ENCODE data around the gene RABGAP1L. TPM values are rescaled to one million over a fixed set of nuclear protein-coding genes. Genes with fewer than 3 reads are reported as not detected.

RABGAP1L gene
- total and polyA plus RNA-seq, 2 of the 8 experiments (the other 6 are each of a cell fraction or from before 2014, with no cell fraction given): 33.3 to 156 TPM

DNA sequence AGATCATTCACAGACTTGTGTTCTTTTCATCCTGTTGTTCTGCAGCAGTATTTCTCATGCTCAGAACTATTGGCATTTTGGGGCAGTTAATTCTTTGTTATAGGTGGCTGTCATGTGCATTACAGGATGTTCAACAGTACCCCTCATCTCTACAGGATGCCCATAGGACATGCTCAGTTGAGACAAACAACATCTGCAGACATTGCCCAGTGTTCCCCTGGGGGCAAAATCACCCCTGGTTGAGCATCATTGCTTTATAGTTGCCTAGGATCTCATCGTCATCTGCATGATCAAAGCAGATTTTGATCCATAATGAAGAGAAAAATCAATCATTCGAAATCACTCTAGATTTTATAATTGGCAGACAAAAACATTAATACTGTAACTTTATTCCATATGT, 617.9 kb downstream of the RABGAP1L start:
- Histone ChIP-seq H4K91ac (replicated peaks; ENCODE audit: insufficient read length, low read length) (no peak overlapping the region), H4K20me1 (replicated peaks in 1 of 2; ENCODE audit: control insufficient read depth in 1 of 2, insufficient read depth in 2 of 2, low read length in 2 of 2) (no peaks in the 10 kb centered on the region), H3K9ac (replicated peaks in 1 of 4; ENCODE audit: extremely low read depth in 1 of 4, low read depth in 3 of 4, low read length in 3 of 4) (no peak overlapping the region), H3K23me2 (ENCODE audit: low read depth, low read length) (no peaks in the 10 kb centered on the region), H4K8ac (ENCODE audit: extremely low read depth, insufficient read depth, low read length) (no peak overlapping the region), H3K27ac (ENCODE audit: low read depth, low read length) (no peak overlapping the region), H3K27me3 (replicated peaks in 1 of 4; ENCODE audit: control insufficient read depth in 3 of 4, extremely low read depth in 1 of 4, insufficient read depth in 3 of 4, low read length in 3 of 4) (no peaks in the 10 kb centered on the region), H3K4me2 (ENCODE audit: insufficient read depth in 1 of 2, low read depth in 2 of 2, low read length in 2 of 2) (no peak overlapping the region), H2BK15ac (ENCODE audit: low read length) (no peak overlapping the region), H4K5ac (ENCODE audit: insufficient read length, low read depth, low read length) (no peak overlapping the region), H3K4me1 (replicated peaks in 1 of 4; ENCODE audit: control insufficient read depth in 3 of 4, insufficient read depth in 4 of 4, low read length in 3 of 4) (no peaks in the 10 kb centered on the region), H2BK120ac (replicated peaks; ENCODE audit: low read depth, low read length) (no peak overlapping the region), H2BK12ac (ENCODE audit: low read depth, low read length) (no peak overlapping the region), H3K23ac (ENCODE audit: insufficient read length) (no peak overlapping the region), H3K14ac (ENCODE audit: insufficient read length) (no peak overlapping the region), H2BK20ac (ENCODE audit: low read length) (no peak overlapping the region), H3K79me1 (ENCODE audit: low read depth, low read length) (no peaks in the 10 kb centered on the region), H3K36me3 (ENCODE audit: control insufficient read depth in 2 of 4, insufficient read depth in 4 of 4, low read length in 3 of 4) (no peaks in the 10 kb centered on the region), H3K56ac (replicated peaks; ENCODE audit: insufficient read length, low read depth, low read length) (no peak overlapping the region), H2BK5ac (ENCODE audit: low read depth, low read length) (no peak overlapping the region), H3K79me2 (ENCODE audit: control insufficient read depth in 1 of 2, insufficient read depth in 2 of 2, low read length in 2 of 2) (no peaks in the 10 kb centered on the region), H3K18ac (ENCODE audit: extremely low read depth, low read length) (no peak overlapping the region), H2AK5ac (ENCODE audit: low read depth, low read length) (no peak overlapping the region), H3K4ac (replicated peaks; ENCODE audit: insufficient read length, low read depth, low read length) (no peak overlapping the region), H2AFZ (ENCODE audit: low read length) (no peak overlapping the region), H3K9me3 (ENCODE audit: insufficient read depth in 2 of 2, low read depth in 1 of 2, low read length in 1 of 2) (no peaks in the 10 kb centered on the region), H3K4me3 (ENCODE audit: extremely low read depth in 1 of 4, insufficient read depth in 2 of 4, low read depth in 3 of 4, low read length in 4 of 4) (no peak overlapping the region)
- FAIRE-seq: no peak
- CTCF ChIA-PET (ENCODE audit: partially characterized antibody): interaction anchor here (1.6 kb wide), 1 partner anchor 209 kb away, joined by 4 read pairs; no protein-coding TSS in a partner anchor
- TF ChIP-seq, protein P1, sequence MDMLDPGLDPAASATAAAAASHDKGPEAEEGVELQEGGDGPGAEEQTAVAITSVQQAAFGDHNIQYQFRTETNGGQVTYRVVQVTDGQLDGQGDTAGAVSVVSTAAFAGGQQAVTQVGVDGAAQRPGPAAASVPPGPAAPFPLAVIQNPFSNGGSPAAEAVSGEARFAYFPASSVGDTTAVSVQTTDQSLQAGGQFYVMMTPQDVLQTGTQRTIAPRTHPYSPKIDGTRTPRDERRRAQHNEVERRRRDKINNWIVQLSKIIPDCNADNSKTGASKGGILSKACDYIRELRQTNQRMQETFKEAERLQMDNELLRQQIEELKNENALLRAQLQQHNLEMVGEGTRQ (IDR thresholded peaks at IDR 0.05; ENCODE audit: low read length): no peak
- TF ChIP-seq TEAD4 (IDR thresholded peaks at IDR 0.05; ENCODE audit: low read depth, low read length) (no peak), SUZ12 (IDR thresholded peaks at IDR 0.05; ENCODE audit: low read length) (no peak), PHF8 (conservative IDR thresholded peaks at IDR 0.05; ENCODE audit: low read depth, low read length) (no peak), CHD1 (IDR thresholded peaks at IDR 0.05; ENCODE audit: low read depth, low read length) (no peak), TAF1 (IDR thresholded peaks at IDR 0.05; ENCODE audit: low read depth, low read length) (no peak), RBBP5 (IDR thresholded peaks at IDR 0.05; ENCODE audit: borderline replicate concordance, low read depth, low read length) (no peak), NRF1 (IDR thresholded peaks at IDR 0.05; ENCODE audit: low read depth, low read length) (no peak)
- DNase-seq (ENCODE audit: low read depth in 1 of 2, low spot score in 2 of 2): no peak
- 95% methylated on average over 2 of the region's 2 CpGs; no CpG with 5 or more reads in 1 of the 2 experiments for WGBS, 2 experiments (ENCODE audit: extremely low coverage in 1 of 2, insufficient coverage in 1 of 2, insufficient read length in 1 of 2, insufficient replicate concordance in 2 of 2, low coverage in 1 of 2, low lambda C conversion rate in 2 of 2, missing lambda C conversion rate in 1 of 2)
- POLR2A ChIA-PET (ENCODE audit: partially characterized antibody): no interaction called here

Data from H1 (cell line).